ENCODE measurements around the gene APOL1.

Gene APOL1

GRCh38 chr22:36294293-36294620, 41.3 kb downstream of the APOL1 start:
- Histone ChIP-seq H3F3A (ENCODE audit: insufficient read depth, low read length) (no peaks in the 10 kb centered on the region), H3K27ac (ENCODE audit: low read depth, low read length, poor library complexity, severe bottlenecking) (no peak overlapping the region), H3K4me2 (ENCODE audit: low read length) (no peak overlapping the region), H3K4me3 (ENCODE audit: low read depth, low read length, poor library complexity, severe bottlenecking) (no peak overlapping the region), H3K27me3 (ENCODE audit: insufficient read depth, low read length) (no peaks in the 10 kb centered on the region), H3K9ac (ENCODE audit: low read length) (no peak overlapping the region), H3K9me2 (ENCODE audit: low read depth, low read length) (no peaks in the 10 kb centered on the region), H3K36me3 (ENCODE audit: insufficient read depth, low read length) (peaks cover 87% of the 10 kb centered on the region), H4K20me1 (ENCODE audit: insufficient read depth, low read length) (no peaks in the 10 kb centered on the region), H3K9me3 (ENCODE audit: low read length) (no peaks in the 10 kb centered on the region), H3K79me2 (ENCODE audit: insufficient read depth, low read length) (no peaks in the 10 kb centered on the region), H2AFZ (ENCODE audit: low read length) (no peak overlapping the region), H3K4me1 (ENCODE audit: insufficient read depth, low read length, severe bottlenecking) (no peaks in the 10 kb centered on the region)
- no peak for TF ChIP-seq CTCF (IDR thresholded peaks at IDR 0.05; ENCODE audit: low read length)
- no peak for TF ChIP-seq EZH2 (IDR thresholded peaks at IDR 0.05; ENCODE audit: borderline replicate concordance, low read length)

- Histone ChIP-seq H3K4me1 (ENCODE audit: insufficient read depth, low read length, severe bottlenecking) (no peaks in the 10 kb centered on the region), H2AFZ (ENCODE audit: low read length) (no peak overlapping the region), H3K4me2 (ENCODE audit: low read length) (no peak overlapping the region), H3K9me2 (ENCODE audit: low read depth, low read length) (no peaks in the 10 kb centered on the region), H3F3A (ENCODE audit: insufficient read depth, low read length) (no peaks in the 10 kb centered on the region), H3K27ac (ENCODE audit: low read depth, low read length, poor library complexity, severe bottlenecking) (no peak overlapping the region), H3K27me3 (ENCODE audit: insufficient read depth, low read length) (no peaks in the 10 kb centered on the region), H3K36me3 (ENCODE audit: insufficient read depth, low read length) (peaks cover 87% of the 10 kb centered on the region), H3K79me2 (ENCODE audit: insufficient read depth, low read length) (no peaks in the 10 kb centered on the region), H3K4me3 (ENCODE audit: low read depth, low read length, poor library complexity, severe bottlenecking) (no peak overlapping the region), H4K20me1 (ENCODE audit: insufficient read depth, low read length) (no peaks in the 10 kb centered on the region), H3K9ac (ENCODE audit: low read length) (no peak overlapping the region), H3K9me3 (ENCODE audit: low read length) (no peaks in the 10 kb centered on the region)
- no peak for TF ChIP-seq CTCF (IDR thresholded peaks at IDR 0.05; ENCODE audit: low read length)
- no peak for TF ChIP-seq EZH2 (IDR thresholded peaks at IDR 0.05; ENCODE audit: borderline replicate concordance, low read length)
Measured at GRCh38 chr22:36294801-36295200, 41.9 kb downstream of the APOL1 start.

GRCh38 chr22:36295247-36295646, 42.3 kb downstream of the APOL1 start:
- H3K79me2 ChIP-seq (ENCODE audit: insufficient read depth, low read length), result no peaks in the 10 kb centered on the region
- H3K36me3 ChIP-seq (ENCODE audit: insufficient read depth, low read length), result peaks cover 88% of the 10 kb centered on the region
- H3K27me3 ChIP-seq (ENCODE audit: insufficient read depth, low read length), result no peaks in the 10 kb centered on the region
- H3K9ac ChIP-seq (ENCODE audit: low read length), result no peak overlapping the region
- TF ChIP-seq EZH2 (IDR thresholded peaks at IDR 0.05; ENCODE audit: borderline replicate concordance, low read length), result no peak
- TF ChIP-seq CTCF (IDR thresholded peaks at IDR 0.05; ENCODE audit: low read length), result no peak
- no peak overlapping the region for H3K4me2 ChIP-seq (ENCODE audit: low read length)
- H3K27ac ChIP-seq (ENCODE audit: low read depth, low read length, poor library complexity, severe bottlenecking), result no peak overlapping the region
- no peaks in the 10 kb centered on the region for H3F3A ChIP-seq (ENCODE audit: insufficient read depth, low read length)
- H3K4me3 ChIP-seq (ENCODE audit: low read depth, low read length, poor library complexity, severe bottlenecking), result no peak overlapping the region
- no peaks in the 10 kb centered on the region for H4K20me1 ChIP-seq (ENCODE audit: insufficient read depth, low read length)
- H3K9me3 ChIP-seq (ENCODE audit: low read length), result no peaks in the 10 kb centered on the region
- no peaks in the 10 kb centered on the region for H3K4me1 ChIP-seq (ENCODE audit: insufficient read depth, low read length, severe bottlenecking)
- H2AFZ ChIP-seq (ENCODE audit: low read length), result no peak overlapping the region
- H3K9me2 ChIP-seq (ENCODE audit: low read depth, low read length), result no peaks in the 10 kb centered on the region
